MM.1S (cell line): ENCODE measurements around the gene RPS21.

Experiments used
- DNase-seq: peaks from one replicate; pipeline ENCODE4 v3.0.0-alpha.2; 2015
- H2AFZ ChIP-seq: fragments of 300-600 bp; sonication (generic); 2 replicates; pipeline ENCODE4 v1.6.0; 2016; ENCODE audit warnings: antibody characterized with exemption, low read length
- H3F3A ChIP-seq: fragments of 300-600 bp; sonication (generic); 2 replicates; pipeline ENCODE4 v1.6.1; 2016; ENCODE audit warnings: mild to moderate bottlenecking, antibody characterized with exemption, low read length, moderate library complexity, mixed read lengths; ENCODE audit not compliant: insufficient read depth
- H3K27ac ChIP-seq: fragments of 300-600 bp; sonication (generic); 2 replicates; pipeline ENCODE4 v1.5.1; 2016; ENCODE audit warnings: mild to moderate bottlenecking, low read length
- H3K27me3 ChIP-seq: fragments of 300-600 bp; sonication (generic); replicated peaks from 2 replicates; pipeline ENCODE4 v1.6.0; 2016; ENCODE audit warnings: low read length; ENCODE audit not compliant: insufficient read depth
- H3K36me3 ChIP-seq: fragments of 300-600 bp; sonication (generic); replicated peaks from 2 replicates; pipeline ENCODE4 v1.6.1; 2016; ENCODE audit warnings: mild to moderate bottlenecking, low read length, mixed read lengths; ENCODE audit not compliant: insufficient read depth
- H3K4me1 ChIP-seq: fragments of 300-600 bp; sonication (generic); 2 replicates; pipeline ENCODE4 v1.6.1; 2016; ENCODE audit warnings: low read length, mixed read lengths
- H3K4me2 ChIP-seq: fragments of 300-600 bp; sonication (generic); 2 replicates; pipeline ENCODE4 v1.6.0; 2016; ENCODE audit warnings: low read depth, low read length
- H3K4me3 ChIP-seq: fragments of 300-600 bp; sonication (generic); 2 replicates; pipeline ENCODE4 v1.5.1; 2016; ENCODE audit warnings: low read length, mixed read lengths
- H3K79me2 ChIP-seq: fragments of 300-600 bp; sonication (generic); 2 replicates; pipeline ENCODE4 v1.6.1; 2016; ENCODE audit warnings: mixed run types, low read length, mixed read lengths
- H3K9ac ChIP-seq: fragments of 300-600 bp; sonication (generic); 2 replicates; pipeline ENCODE4 v1.6.1; 2016; ENCODE audit warnings: low read length, mixed read lengths
- H3K9me2 ChIP-seq: fragments of 300-600 bp; sonication (generic); replicated peaks from 2 replicates; pipeline ENCODE4 v1.6.1; 2016; ENCODE audit warnings: mild to moderate bottlenecking, low read length, mixed read lengths; ENCODE audit not compliant: insufficient read depth
- H3K9me3 ChIP-seq: fragments of 300-600 bp; sonication (generic); replicated peaks from 2 replicates; pipeline ENCODE4 v1.6.1; 2016; ENCODE audit warnings: mild to moderate bottlenecking, low read length, mixed read lengths; ENCODE audit not compliant: insufficient read depth
- H4K20me1 ChIP-seq: fragments of 300-600 bp; sonication (generic); 2 replicates; pipeline ENCODE4 v1.6.1; 2016; ENCODE audit warnings: mild to moderate bottlenecking, low read length, moderate library complexity, mixed read lengths; ENCODE audit not compliant: insufficient read depth
- EZH2 ChIP-seq: fragments of 300-600 bp; sonication (generic); optimal IDR thresholded peaks from 2 replicates; pipeline ENCODE3; 2017; ENCODE audit warnings: low read depth, mild to moderate bottlenecking, antibody characterized with exemption, low read length, mixed read lengths
- EZH2phosphoT487 ChIP-seq: fragments of 300-600 bp; sonication (generic); IDR thresholded peaks from 2 replicates; pipeline ENCODE4 v1.6.1; 2018; ENCODE audit warnings: antibody characterized with exemption, low read length
- TF ChIP-seq, protein P1 (sequence below): fragments of 300-600 bp; sonication (generic); IDR thresholded peaks from 2 replicates; pipeline ENCODE4 v1.5.1; 2016; ENCODE audit warnings: antibody characterized with exemption, low read length, mixed read lengths

The RPS21 gene

DNA sequence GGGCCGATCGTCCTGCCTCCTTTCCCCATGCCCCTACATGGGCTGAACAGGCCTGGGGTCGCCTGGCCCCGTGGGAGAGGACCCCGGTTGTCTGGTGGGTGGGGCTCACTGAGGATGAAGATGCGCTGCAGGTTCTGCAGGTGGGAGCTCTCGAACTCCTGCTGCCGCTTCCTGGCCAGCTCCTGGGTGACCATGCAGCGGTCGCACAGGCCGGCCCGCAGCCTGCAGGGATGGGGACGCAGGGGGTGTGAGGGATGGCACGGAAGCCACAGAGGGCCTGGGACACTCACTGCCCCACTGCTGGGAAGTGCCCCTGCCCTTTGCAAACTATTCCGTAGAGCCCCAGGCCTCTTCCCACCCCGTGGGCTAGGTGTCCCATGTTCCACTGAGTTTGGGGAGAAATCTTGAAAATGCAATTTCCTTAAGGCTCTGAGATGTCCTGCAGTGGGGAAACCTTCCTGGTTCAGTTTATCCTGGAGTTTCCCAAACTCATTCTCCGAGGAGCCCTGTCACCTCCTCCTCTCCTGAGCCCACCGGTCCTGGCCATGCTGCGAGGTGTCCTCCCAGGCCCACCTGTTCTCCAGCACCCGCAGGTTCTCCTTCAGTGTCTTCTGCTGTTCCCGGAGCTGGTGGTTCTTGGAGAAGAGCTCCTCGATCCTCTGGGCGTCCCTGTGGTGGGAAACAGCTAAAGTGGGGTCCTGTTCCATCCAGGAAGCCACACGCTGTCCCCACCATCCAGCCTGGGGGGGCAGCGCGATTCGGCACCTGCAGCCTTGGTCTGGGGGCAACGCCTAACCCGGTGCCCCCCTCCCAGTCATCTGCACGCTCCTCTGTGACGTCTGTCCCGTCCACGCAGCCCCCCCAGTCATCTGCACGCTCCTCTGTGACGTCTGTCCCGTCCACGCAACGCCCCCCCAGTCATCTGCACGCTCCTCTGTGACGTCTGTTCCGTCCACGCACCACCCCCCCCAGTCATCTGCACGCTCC, 30.0 kb downstream of the RPS21 start:
- no peak overlapping the region for H2AFZ ChIP-seq
- H3K9me2 ChIP-seq = no peaks in the 10 kb centered on the region
- no peak overlapping the region for H3K27ac ChIP-seq
- no peak overlapping the region for H3K9ac ChIP-seq
- H3K36me3 ChIP-seq = no peaks in the 10 kb centered on the region
- peaks cover 97% of the 10 kb centered on the region for H3K27me3 ChIP-seq
- no peak overlapping the region for H3K4me2 ChIP-seq
- H3K4me1 ChIP-seq = no peaks in the 10 kb centered on the region
- no peaks in the 10 kb centered on the region for H3K79me2 ChIP-seq
- no peaks in the 10 kb centered on the region for H3F3A ChIP-seq
- TF ChIP-seq EZH2phosphoT487 (no peak), EZH2 (no peak)
- TF ChIP-seq, protein P1, sequence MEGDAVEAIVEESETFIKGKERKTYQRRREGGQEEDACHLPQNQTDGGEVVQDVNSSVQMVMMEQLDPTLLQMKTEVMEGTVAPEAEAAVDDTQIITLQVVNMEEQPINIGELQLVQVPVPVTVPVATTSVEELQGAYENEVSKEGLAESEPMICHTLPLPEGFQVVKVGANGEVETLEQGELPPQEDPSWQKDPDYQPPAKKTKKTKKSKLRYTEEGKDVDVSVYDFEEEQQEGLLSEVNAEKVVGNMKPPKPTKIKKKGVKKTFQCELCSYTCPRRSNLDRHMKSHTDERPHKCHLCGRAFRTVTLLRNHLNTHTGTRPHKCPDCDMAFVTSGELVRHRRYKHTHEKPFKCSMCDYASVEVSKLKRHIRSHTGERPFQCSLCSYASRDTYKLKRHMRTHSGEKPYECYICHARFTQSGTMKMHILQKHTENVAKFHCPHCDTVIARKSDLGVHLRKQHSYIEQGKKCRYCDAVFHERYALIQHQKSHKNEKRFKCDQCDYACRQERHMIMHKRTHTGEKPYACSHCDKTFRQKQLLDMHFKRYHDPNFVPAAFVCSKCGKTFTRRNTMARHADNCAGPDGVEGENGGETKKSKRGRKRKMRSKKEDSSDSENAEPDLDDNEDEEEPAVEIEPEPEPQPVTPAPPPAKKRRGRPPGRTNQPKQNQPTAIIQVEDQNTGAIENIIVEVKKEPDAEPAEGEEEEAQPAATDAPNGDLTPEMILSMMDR = no peak
- H3K4me3 ChIP-seq = no peak overlapping the region
- no peak for DNase-seq
- no peaks in the 10 kb centered on the region for H3K9me3 ChIP-seq
- no peaks in the 10 kb centered on the region for H4K20me1 ChIP-seq

- H3K4me2 ChIP-seq = no peak overlapping the region
- no peaks in the 10 kb centered on the region for H4K20me1 ChIP-seq
- H3F3A ChIP-seq = no peaks in the 10 kb centered on the region
- no peaks in the 10 kb centered on the region for H3K79me2 ChIP-seq
- H3K9me3 ChIP-seq = no peaks in the 10 kb centered on the region
- no peak overlapping the region for H3K27ac ChIP-seq
- no peak overlapping the region for H2AFZ ChIP-seq
- H3K9me2 ChIP-seq = no peaks in the 10 kb centered on the region
- no peak for TF ChIP-seq EZH2
- no peak for TF ChIP-seq EZH2phosphoT487
- TF ChIP-seq, protein P1 = no peak
- H3K36me3 ChIP-seq = no peaks in the 10 kb centered on the region
- peaks cover 93% of the 10 kb centered on the region for H3K27me3 ChIP-seq
- H3K4me3 ChIP-seq = no peak overlapping the region
- H3K9ac ChIP-seq = no peak overlapping the region
- H3K4me1 ChIP-seq = no peaks in the 10 kb centered on the region
- DNase-seq = no peak
These were observed 31.2 kb downstream of the RPS21 start for GRCh38 chr20:62417981-62418708.

- no peak for DNase-seq
These were observed 32.0 kb downstream of the RPS21 start for GRCh38 chr20:62418709-62419487.

More at GRCh38 chr20:62418709-62419487, 32.0 kb downstream of the RPS21 start:
- no peaks in the 10 kb centered on the region for H3K9me3 ChIP-seq
- H3K4me1 ChIP-seq = no peaks in the 10 kb centered on the region
- no peak overlapping the region for H3K27ac ChIP-seq
- no peaks in the 10 kb centered on the region for H3K36me3 ChIP-seq
- no peaks in the 10 kb centered on the region for H3F3A ChIP-seq
- no peaks in the 10 kb centered on the region for H3K79me2 ChIP-seq
- no peak overlapping the region for H2AFZ ChIP-seq
- no peak overlapping the region for H3K4me2 ChIP-seq
- no peak for TF ChIP-seq EZH2phosphoT487
- no peak for TF ChIP-seq EZH2
- TF ChIP-seq, protein P1 = no peak
- peaks cover 93% of the 10 kb centered on the region for H3K27me3 ChIP-seq
- no peak overlapping the region for H3K9ac ChIP-seq
- no peaks in the 10 kb centered on the region for H4K20me1 ChIP-seq
- no peaks in the 10 kb centered on the region for H3K9me2 ChIP-seq
- no peak overlapping the region for H3K4me3 ChIP-seq
